Activated naive CD4-positive, alpha-beta T cell treated with anti-CD3 and anti-CD28 coated beads, Interleukin-2, amount 10 ng/mL, durations not matched to agents 7 days and 5 days (primary cell): Measurements from ENCODE around the gene DISP2.

Experiments used
- CTCF ChIA-PET: fragments of 350-600 bp; sonication (Branson Sonifier 250); formaldehyde crosslinking; loops from one replicate; lab custom pipeline; 2021; ENCODE audit warnings: antibody characterized with exemption; lab: Charles Lee
- DNase-seq: peaks from one replicate; pipeline ENCODE4 v3.0.0-alpha.2; 2020
- H3K27ac Mint-ChIP-seq: one replicate; pipeline ENCODE4 v1.8.0; 2021; ENCODE audit warnings: mild to moderate bottlenecking, moderate library complexity, mixed read lengths
- H3K27me3 Mint-ChIP-seq: one replicate; pipeline ENCODE4 v1.8.0; 2021; ENCODE audit warnings: mild to moderate bottlenecking, mixed read lengths
- H3K36me3 Mint-ChIP-seq: one replicate; pipeline ENCODE4 v1.8.0; 2021; ENCODE audit warnings: mixed read lengths
- H3K4me1 Mint-ChIP-seq: one replicate; pipeline ENCODE4 v1.8.0; 2021; ENCODE audit warnings: mixed read lengths
- H3K4me3 Mint-ChIP-seq: one replicate; pipeline ENCODE4 v1.8.0; 2021; ENCODE audit warnings: mild to moderate bottlenecking, moderate library complexity, mixed read lengths
- H3K9me3 Mint-ChIP-seq: one replicate; pipeline ENCODE4 v1.8.0; 2021; ENCODE audit warnings: mixed read lengths

DISP2 gene

GRCh38 chr15:40352281-40352901 is 5.6 kb upstream of the DISP2 start:
- Mint-ChIP-seq H3K27ac (no peak overlapping the region), H3K36me3 (no peaks in the 10 kb centered on the region), H3K4me3 (no peak overlapping the region), H3K9me3 (no peaks in the 10 kb centered on the region), H3K27me3 (peaks cover 42% of the 10 kb centered on the region), H3K4me1 (no peaks in the 10 kb centered on the region)
- no peak for DNase-seq
- CTCF ChIA-PET = interaction anchor here (0.6 to 1.7 kb wide), 6 partner anchors 10 to 78 kb away, joined by 3 to 7 read pairs (median 4); partner anchors contain the start of gene PLCB2

GRCh38 chr15:40353697-40354096 is 4.3 kb upstream of the DISP2 start:
- no peak for DNase-seq
- Mint-ChIP-seq H3K36me3 (no peaks in the 10 kb centered on the region), H3K4me3 (no peak overlapping the region), H3K9me3 (no peaks in the 10 kb centered on the region), H3K27ac (no peak overlapping the region), H3K27me3 (peaks cover 48% of the 10 kb centered on the region), H3K4me1 (peaks cover 5% of the 10 kb centered on the region)
- CTCF ChIA-PET = interaction anchor here (0.9 to 5.1 kb wide), 2 partner anchors 10 to 75 kb away, joined by 3 to 33 read pairs; no protein-coding TSS in a partner anchor

- peaks cover 57% of the 10 kb centered on the region for H3K27me3 Mint-ChIP-seq
- no peak overlapping the region for H3K27ac Mint-ChIP-seq
- CTCF ChIA-PET = interaction anchor here (0.9 to 5.1 kb wide), 7 partner anchors 10 to 152 kb away, joined by 3 to 33 read pairs (median 3); no protein-coding TSS in a partner anchor
Observed at GRCh38 chr15:40354408-40355171, 3.4 kb upstream of the DISP2 start.

GRCh38 chr15:40355976-40356585 is 1.9 kb upstream of the DISP2 start:
- DNase-seq = no peak
- Mint-ChIP-seq H3K4me3 (no peak overlapping the region), H3K4me1 (peaks cover 10% of the 10 kb centered on the region), H3K9me3 (no peaks in the 10 kb centered on the region), H3K36me3 (no peaks in the 10 kb centered on the region), H3K27ac (no peak overlapping the region), H3K27me3 (peaks cover 57% of the 10 kb centered on the region)
- CTCF ChIA-PET = interaction anchor here (1.2 to 5.1 kb wide), 7 partner anchors 11 to 151 kb away, joined by 3 to 33 read pairs (median 5); partner anchors contain the start of gene INAFM2

More at GRCh38 chr15:40354408-40355171, 3.4 kb upstream of the DISP2 start:
- Mint-ChIP-seq H3K4me1 (peaks cover 10% of the 10 kb centered on the region), H3K36me3 (no peaks in the 10 kb centered on the region), H3K4me3 (no peak overlapping the region), H3K9me3 (no peaks in the 10 kb centered on the region)
- DNase-seq = no peak

DNA sequence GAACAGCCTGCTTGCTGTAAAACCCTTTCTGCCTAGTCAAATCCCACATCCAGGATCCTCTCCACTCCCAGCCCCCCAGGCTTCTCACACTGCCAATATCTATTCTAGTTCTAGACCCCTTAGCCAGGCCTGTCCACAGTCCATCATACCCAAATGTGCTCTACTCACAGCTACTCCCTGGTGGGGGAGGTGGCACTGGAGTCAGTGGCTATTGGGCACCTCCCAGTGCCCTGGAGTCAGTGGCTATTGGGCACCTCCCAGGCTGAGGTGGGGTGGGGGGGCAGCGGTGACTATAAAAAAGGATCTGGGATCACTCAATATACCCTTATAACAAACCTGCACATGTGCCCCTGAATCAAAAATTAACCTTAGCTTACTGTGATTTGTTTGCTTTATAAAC is 773 bp upstream of the DISP2 start:
- CTCF ChIA-PET = interaction anchor here (0.7 to 5.1 kb wide), 11 partner anchors 10 to 86 kb away, joined by 3 to 33 read pairs (median 4); partner anchors contain the start of gene INAFM2
- Mint-ChIP-seq H3K4me3 (peak overlapping the region; percentile 75), H3K9me3 (no peaks in the 10 kb centered on the region), H3K27me3 (peaks cover 67% of the 10 kb centered on the region), H3K27ac (no peak overlapping the region), H3K36me3 (no peaks in the 10 kb centered on the region), H3K4me1 (peaks cover 10% of the 10 kb centered on the region)
- no peak for DNase-seq

DNA sequence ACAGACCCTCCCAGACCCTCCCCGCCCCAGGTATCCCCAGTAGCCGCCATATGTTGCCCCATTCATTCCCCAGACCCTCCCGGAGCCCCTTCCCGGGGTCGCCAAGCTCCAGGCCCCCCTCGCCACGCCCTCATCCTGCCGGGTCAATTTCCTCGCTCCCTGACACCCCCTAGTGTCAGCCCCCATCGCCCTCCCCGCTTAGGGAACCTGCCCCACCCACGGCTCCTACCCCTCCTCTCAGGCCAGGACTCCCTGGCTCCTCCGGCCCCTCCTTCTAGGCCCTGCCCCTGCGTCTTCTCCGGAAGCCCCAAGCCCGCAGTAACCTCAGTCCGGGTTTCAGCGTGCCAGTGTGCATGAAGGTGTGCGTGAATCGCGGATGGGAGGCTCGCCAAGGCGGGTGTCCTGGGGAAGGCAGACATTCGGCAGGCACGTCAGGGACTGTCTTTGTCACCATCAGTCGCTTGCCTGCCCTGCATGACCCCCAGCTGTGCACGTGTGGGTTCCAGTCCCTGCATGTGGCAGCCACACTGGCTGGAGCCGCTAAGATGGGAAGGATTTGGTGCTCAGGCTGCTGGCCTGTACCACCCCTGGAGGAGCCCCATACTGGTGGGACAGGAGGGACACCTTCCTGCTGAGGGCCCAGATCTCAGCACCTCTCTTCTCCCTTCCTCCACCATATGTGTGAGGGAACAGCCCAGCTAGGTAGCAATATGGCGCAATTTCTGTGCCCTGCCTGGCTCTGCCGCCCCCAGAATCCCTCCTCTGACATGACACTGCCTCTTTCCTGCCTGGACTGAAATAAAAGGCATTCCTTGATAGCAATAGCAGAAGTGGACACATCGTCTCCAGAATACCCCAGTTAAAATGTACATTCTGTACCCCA is 693 bp downstream of the DISP2 start:
- H3K9me3 Mint-ChIP-seq = no peaks in the 10 kb centered on the region
- H3K4me3 Mint-ChIP-seq = peak overlapping the region; percentile 71
- peak; percentile 56 for DNase-seq
- no peak overlapping the region for H3K27ac Mint-ChIP-seq
- CTCF ChIA-PET = interaction anchor here (1.1 to 1.3 kb wide), 2 partner anchors 12 to 21 kb away, joined by 4 read pairs; no protein-coding TSS in a partner anchor
- H3K4me1 Mint-ChIP-seq = peaks cover 10% of the 10 kb centered on the region
- no peaks in the 10 kb centered on the region for H3K36me3 Mint-ChIP-seq
- peaks cover 56% of the 10 kb centered on the region for H3K27me3 Mint-ChIP-seq

- CTCF ChIA-PET = no interaction called here
- H3K9me3 Mint-ChIP-seq = no peaks in the 10 kb centered on the region
- H3K27me3 Mint-ChIP-seq = peaks cover 44% of the 10 kb centered on the region
- no peaks in the 10 kb centered on the region for H3K36me3 Mint-ChIP-seq
- peaks cover 10% of the 10 kb centered on the region for H3K4me1 Mint-ChIP-seq
- H3K4me3 Mint-ChIP-seq = no peak overlapping the region
- H3K27ac Mint-ChIP-seq = no peak overlapping the region
- DNase-seq = no peak
Observed at GRCh38 chr15:40360015-40360414, 2.0 kb downstream of the DISP2 start.

DNA sequence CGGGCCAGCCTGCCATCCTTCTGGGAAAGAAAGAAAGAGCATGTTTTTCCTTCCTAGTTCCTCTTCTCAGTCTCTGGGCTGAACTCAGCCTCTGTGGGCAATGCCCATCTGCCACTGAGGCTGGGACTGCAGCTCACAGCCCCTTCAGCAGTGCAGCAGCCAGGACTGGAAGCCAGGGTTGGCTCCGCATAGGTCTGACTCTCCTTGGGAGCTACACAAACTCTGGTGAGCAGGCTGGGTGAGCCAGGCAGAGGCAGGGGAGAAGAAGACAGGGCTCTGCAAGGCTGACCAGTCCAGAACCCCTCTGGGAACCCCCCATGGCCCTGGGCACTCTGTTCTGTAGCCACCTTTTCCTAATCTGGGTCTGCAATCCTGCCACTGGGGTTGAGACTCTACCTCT is 3.6 kb downstream of the DISP2 start:
- Mint-ChIP-seq H3K4me3 (no peak overlapping the region), H3K4me1 (peaks cover 16% of the 10 kb centered on the region), H3K36me3 (no peaks in the 10 kb centered on the region), H3K9me3 (no peaks in the 10 kb centered on the region), H3K27me3 (peaks cover 41% of the 10 kb centered on the region), H3K27ac (no peak overlapping the region)
- DNase-seq = no peak
- CTCF ChIA-PET = no interaction called here

- CTCF ChIA-PET = interaction anchor here (1.1 to 4.0 kb wide), 2 partner anchors 19 to 40 kb away, joined by 3 to 21 read pairs; partner anchors contain the start of gene INAFM2
- Mint-ChIP-seq H3K36me3 (no peaks in the 10 kb centered on the region), H3K27ac (no peak overlapping the region), H3K9me3 (no peaks in the 10 kb centered on the region), H3K27me3 (peaks cover 44% of the 10 kb centered on the region), H3K4me3 (no peak overlapping the region), H3K4me1 (peaks cover 22% of the 10 kb centered on the region)
- no peak for DNase-seq
Observed at GRCh38 chr15:40363611-40364010, 5.6 kb downstream of the DISP2 start.

DNA sequence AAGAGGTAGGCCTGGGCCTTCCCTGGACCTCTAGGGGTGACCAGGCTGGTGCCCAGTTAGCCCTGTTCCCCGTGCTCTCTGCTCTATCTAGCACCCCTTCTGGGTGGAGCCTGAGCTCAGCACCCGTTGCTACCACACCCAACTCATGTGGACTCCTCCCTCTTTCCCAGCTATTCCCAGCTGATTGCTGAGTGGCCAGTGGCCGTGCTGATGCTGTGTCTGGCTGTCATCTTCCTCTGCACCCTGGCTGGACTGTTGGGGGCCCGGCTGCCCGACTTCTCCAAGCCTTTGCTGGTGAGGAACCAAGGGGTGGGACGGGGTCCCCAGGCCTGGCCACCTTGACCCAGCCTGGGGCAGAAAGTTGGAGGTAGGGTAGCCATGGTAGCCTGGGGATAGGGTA is 6.2 kb downstream of the DISP2 start:
- H3K4me1 Mint-ChIP-seq = peaks cover 20% of the 10 kb centered on the region
- no peak overlapping the region for H3K4me3 Mint-ChIP-seq
- CTCF ChIA-PET = interaction anchor here (4.0 kb wide), 1 partner anchor 20 kb away, joined by 21 read pairs; no protein-coding TSS in a partner anchor
- no peak for DNase-seq
- no peak overlapping the region for H3K27ac Mint-ChIP-seq
- H3K9me3 Mint-ChIP-seq = no peaks in the 10 kb centered on the region
- H3K27me3 Mint-ChIP-seq = peaks cover 44% of the 10 kb centered on the region
- H3K36me3 Mint-ChIP-seq = no peaks in the 10 kb centered on the region

- no peak overlapping the region for H3K27ac Mint-ChIP-seq
- CTCF ChIA-PET = interaction anchor here (0.9 to 4.0 kb wide), 3 partner anchors 21 to 57 kb away, joined by 3 to 21 read pairs (median 3); no protein-coding TSS in a partner anchor
- H3K9me3 Mint-ChIP-seq = no peaks in the 10 kb centered on the region
- H3K4me1 Mint-ChIP-seq = peaks cover 22% of the 10 kb centered on the region
- H3K36me3 Mint-ChIP-seq = no peaks in the 10 kb centered on the region
- no peak for DNase-seq
- peaks cover 45% of the 10 kb centered on the region for H3K27me3 Mint-ChIP-seq
- no peak overlapping the region for H3K4me3 Mint-ChIP-seq
Observed at GRCh38 chr15:40365016-40365415, 7.0 kb downstream of the DISP2 start.

GRCh38 chr15:40365624-40366456 is 7.8 kb downstream of the DISP2 start:
- CTCF ChIA-PET = interaction anchor here (0.7 to 4.0 kb wide), 6 partner anchors 9 to 372 kb away, joined by 3 to 21 read pairs (median 4); partner anchors contain the start of genes DISP2 and KNSTRN
- no peaks in the 10 kb centered on the region for H3K36me3 Mint-ChIP-seq
- H3K4me3 Mint-ChIP-seq = no peak overlapping the region
- peaks cover 22% of the 10 kb centered on the region for H3K4me1 Mint-ChIP-seq
- H3K27me3 Mint-ChIP-seq = peaks cover 51% of the 10 kb centered on the region
- no peak for DNase-seq
- no peak overlapping the region for H3K27ac Mint-ChIP-seq
- H3K9me3 Mint-ChIP-seq = no peaks in the 10 kb centered on the region
